GM18505 (cell line): ENCODE data around the gene FAM53A.

Experiments
- ATAC-seq: cut with Tn5 transposase; IDR thresholded peaks from one replicate; pipeline ENCODE4 v1.9.1; 2021; ENCODE audit not compliant: unreplicated experiment
- POLR2A ChIP-seq: IDR thresholded peaks from 4 replicates; pipeline ENCODE4 v1.6.1; 2011; ENCODE audit warnings: borderline replicate concordance; ENCODE audit not compliant: insufficient read depth, insufficient read length; ENCODE audit errors: extremely low read depth

FAM53A gene

GRCh38 chr4:1669270-1669669 lies 14.8 kb downstream of the FAM53A start:
- no peak for ATAC-seq
- no peak for TF ChIP-seq POLR2A

- TF ChIP-seq POLR2A: no peak
- no peak for ATAC-seq
Measured at GRCh38 chr4:1668488-1668840, 15.6 kb downstream of the FAM53A start.

DNA sequence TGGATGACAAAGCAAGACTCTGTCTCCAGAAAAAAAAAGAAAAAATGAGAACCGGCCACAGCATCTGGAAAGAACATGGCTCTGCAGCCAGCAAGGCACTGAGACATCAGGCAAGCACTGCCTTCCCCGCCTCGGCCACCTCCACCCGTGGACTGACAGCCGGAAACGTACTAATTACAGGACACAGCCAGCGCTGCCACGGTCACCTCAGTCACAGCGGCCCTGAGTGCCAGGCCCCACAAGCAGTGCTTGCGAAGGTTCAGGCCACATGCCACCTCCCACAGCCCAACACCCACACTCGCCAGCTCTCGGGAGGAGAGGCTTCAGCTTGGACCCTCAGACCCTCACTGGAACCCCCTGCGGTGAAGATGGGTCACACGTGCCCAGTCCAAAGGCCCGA lies 16.8 kb downstream of the FAM53A start:
- no peak for ATAC-seq
- no peak for TF ChIP-seq POLR2A

GRCh38 chr4:1666391-1666790 lies 17.7 kb downstream of the FAM53A start:
- no peak for ATAC-seq
- no peak for TF ChIP-seq POLR2A

- ATAC-seq: no peak
- no peak for TF ChIP-seq POLR2A
Measured at GRCh38 chr4:1664141-1664540, 20.0 kb downstream of the FAM53A start.

DNA sequence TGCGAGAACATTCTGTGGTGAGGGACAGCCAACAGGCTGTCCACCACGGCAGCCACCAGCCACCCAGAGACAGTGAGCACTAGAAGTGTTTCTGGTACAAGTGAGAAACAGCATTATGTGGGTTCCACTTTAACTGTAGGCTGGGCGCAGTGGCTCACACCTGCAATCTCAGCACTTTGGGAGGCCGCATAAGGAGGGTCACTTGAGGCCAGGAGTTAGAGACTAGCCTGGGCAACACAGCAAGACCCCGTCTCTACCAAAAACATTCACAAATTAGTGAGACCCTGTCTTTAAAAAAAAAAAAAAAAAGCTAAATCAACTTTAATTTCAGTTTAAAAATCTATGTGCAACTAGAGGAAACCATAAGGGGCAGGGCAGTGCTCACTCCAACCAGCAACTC lies 20.6 kb downstream of the FAM53A start:
- no peak for ATAC-seq
- TF ChIP-seq POLR2A: no peak

GRCh38 chr4:1661695-1662094 lies 22.4 kb downstream of the FAM53A start:
- TF ChIP-seq POLR2A: no peak
- ATAC-seq: no peak

GRCh38 chr4:1660948-1661677 lies 23.0 kb downstream of the FAM53A start:
- no peak for TF ChIP-seq POLR2A
- ATAC-seq: no peak

DNA sequence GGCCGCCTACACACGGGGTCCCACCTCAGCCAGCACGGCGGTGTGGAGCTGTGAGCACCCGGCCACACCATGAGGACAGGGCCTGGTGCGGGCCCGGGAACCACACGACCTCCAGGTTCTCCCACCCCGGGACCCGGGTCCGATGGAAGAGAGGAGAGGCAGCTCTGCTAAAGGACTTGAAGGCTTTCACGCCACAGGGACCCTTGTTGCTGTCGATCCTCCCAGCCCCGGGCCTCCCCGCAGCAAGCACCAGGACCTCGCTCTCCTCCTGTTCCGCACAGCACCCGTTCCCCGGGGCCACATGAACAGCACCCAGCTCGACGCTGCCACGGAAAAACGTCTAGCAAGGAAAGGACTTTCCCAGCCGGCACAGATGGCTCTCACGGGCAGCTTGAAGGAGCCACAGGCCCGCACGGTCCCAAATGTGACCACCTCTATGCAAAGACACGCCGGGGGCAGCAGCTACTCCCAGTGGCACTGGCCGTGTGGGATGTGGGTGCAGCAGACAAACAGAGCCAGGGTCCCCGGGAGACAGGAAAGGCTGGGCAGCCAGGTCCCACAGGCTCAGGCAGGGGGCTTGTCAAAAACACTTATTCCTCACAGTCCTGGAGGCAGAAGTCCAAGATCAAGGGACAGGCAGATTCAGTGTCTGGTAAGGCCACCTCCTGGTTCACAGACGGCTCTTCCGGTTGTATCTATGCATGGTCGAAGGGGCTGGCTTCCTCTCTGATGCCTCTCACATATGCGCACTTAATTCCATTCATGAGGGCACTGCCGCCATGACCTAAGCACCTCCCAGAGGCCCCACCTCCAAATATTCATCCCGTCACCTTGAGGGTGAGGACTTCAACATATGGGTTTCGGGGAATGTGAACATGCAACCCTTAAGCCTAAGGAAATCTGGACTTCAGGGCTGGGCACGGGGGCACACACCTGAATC lies 24.7 kb downstream of the FAM53A start:
- TF ChIP-seq POLR2A: no peak
- ATAC-seq: no peak

- ATAC-seq: no peak
- TF ChIP-seq POLR2A: no peak
Measured at GRCh38 chr4:1658581-1658980, 25.5 kb downstream of the FAM53A start.

DNA sequence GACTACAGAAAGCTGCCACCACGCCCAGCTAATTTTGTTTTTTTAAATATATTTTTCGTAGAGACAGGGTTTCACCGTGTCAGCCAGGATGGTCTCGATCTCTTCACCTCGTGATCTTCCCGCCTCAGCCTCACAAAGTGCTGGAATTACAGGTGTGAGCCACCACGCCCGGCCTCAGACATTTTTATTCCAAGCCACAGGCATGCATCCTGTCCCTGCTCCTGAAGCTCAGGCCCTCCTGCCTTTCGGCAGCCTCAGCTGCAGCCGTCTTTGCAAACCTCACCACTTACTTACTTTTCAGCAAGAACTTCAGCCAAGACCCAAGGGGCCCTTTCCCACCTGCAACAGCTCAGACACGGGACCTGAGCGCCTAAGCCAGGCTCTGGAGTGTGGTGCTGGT lies 26.0 kb downstream of the FAM53A start:
- no peak for TF ChIP-seq POLR2A
- ATAC-seq: no peak

DNA sequence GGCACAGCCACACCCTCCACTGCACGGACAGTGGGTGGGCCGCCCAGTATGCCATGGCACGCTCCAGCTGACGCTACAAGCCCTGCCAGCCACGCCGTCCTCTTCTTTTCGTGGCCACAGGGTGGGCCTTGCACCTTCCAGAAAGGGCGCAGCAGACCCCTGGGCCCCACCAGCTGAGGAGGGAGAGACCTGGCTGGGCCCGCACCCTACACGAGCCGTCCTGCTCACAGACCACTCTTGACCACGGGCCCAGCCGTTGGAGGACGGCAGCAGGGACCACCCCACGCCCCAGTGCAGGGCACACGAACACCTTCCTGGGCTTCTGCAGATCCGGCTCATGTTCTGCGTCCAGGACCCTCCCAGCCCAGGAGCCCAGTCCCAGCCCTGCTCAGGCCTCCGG lies 27.1 kb downstream of the FAM53A start:
- no peak for ATAC-seq

GRCh38 chr4:1656132-1656531 lies 28.0 kb downstream of the FAM53A start:
- no peak for TF ChIP-seq POLR2A
- no peak for ATAC-seq

More for the DNA sequence above, 27.1 kb downstream of the FAM53A start:
- no peak for TF ChIP-seq POLR2A

- ATAC-seq: no peak
- TF ChIP-seq POLR2A: no peak
Measured at GRCh38 chr4:1655676-1656075, 28.4 kb downstream of the FAM53A start.
